KMS-11 (cell line): ENCODE measurements around the gene MISP.
"Not testable (repeated sequence)": the region's sequence is repeated elsewhere in the genome, so short reads cannot be mapped to it uniquely, and the experiment has no call there.

Experiments used
- H2AFZ ChIP-seq: fragments of 200-600 bp; sonication (generic); 2 replicates; pipeline ENCODE4 v1.6.1; 2016; ENCODE audit warnings: antibody characterized with exemption, mixed run types, low read depth
- H3K27ac ChIP-seq: fragments of 200-600 bp; sonication (generic); 2 replicates; pipeline ENCODE4 v1.6.1; 2016; ENCODE audit warnings: mild to moderate bottlenecking, mixed run types
- H3K27me3 ChIP-seq: fragments of 200-600 bp; sonication (generic); 2 replicates; pipeline ENCODE4 v1.6.1; 2017; ENCODE audit warnings: mild to moderate bottlenecking, low read depth, mixed run types, moderate library complexity; ENCODE audit not compliant: insufficient read depth
- H3K36me3 ChIP-seq: fragments of 200-600 bp; sonication (generic); 2 replicates; pipeline ENCODE4 v1.6.1; 2017; ENCODE audit warnings: mild to moderate bottlenecking, mixed run types; ENCODE audit not compliant: insufficient read depth
- H3K4me1 ChIP-seq: fragments of 200-600 bp; sonication (generic); 2 replicates; pipeline ENCODE4 v1.6.1; 2016; ENCODE audit warnings: mild to moderate bottlenecking, low read depth, mixed run types; ENCODE audit not compliant: poor library complexity, severe bottlenecking
- H3K4me2 ChIP-seq: fragments of 200-600 bp; sonication (generic); 2 replicates; pipeline ENCODE4 v1.7.0; 2016; ENCODE audit warnings: mild to moderate bottlenecking, mixed run types
- H3K4me3 ChIP-seq: fragments of 200-600 bp; sonication (generic); IDR thresholded peaks from 2 replicates; pipeline ENCODE4 v1.6.1; 2017; ENCODE audit warnings: low read depth, low read length, mixed read lengths; ENCODE audit not compliant: insufficient read depth
- H3K79me2 ChIP-seq: fragments of 200-600 bp; sonication (generic); 2 replicates; pipeline ENCODE4 v1.6.1; 2016; ENCODE audit warnings: low read depth, mixed run types; ENCODE audit not compliant: insufficient read depth
- H3K9ac ChIP-seq: fragments of 200-600 bp; sonication (generic); 2 replicates; pipeline ENCODE4 v1.6.1; 2016; ENCODE audit warnings: mild to moderate bottlenecking, mixed run types
- H4K20me1 ChIP-seq: fragments of 200-600 bp; sonication (generic); 2 replicates; pipeline ENCODE4 v1.6.1; 2016; ENCODE audit warnings: mild to moderate bottlenecking, mixed run types; ENCODE audit not compliant: insufficient read depth
- CTCF ChIP-seq: fragments of 200-600 bp; sonication (generic); conservative IDR thresholded peaks from 2 replicates; pipeline ENCODE4 v1.6.1; 2017; ENCODE audit warnings: low read depth, mild to moderate bottlenecking, antibody characterized with exemption, low read length, moderate library complexity, mixed read lengths

MISP gene, protein sequence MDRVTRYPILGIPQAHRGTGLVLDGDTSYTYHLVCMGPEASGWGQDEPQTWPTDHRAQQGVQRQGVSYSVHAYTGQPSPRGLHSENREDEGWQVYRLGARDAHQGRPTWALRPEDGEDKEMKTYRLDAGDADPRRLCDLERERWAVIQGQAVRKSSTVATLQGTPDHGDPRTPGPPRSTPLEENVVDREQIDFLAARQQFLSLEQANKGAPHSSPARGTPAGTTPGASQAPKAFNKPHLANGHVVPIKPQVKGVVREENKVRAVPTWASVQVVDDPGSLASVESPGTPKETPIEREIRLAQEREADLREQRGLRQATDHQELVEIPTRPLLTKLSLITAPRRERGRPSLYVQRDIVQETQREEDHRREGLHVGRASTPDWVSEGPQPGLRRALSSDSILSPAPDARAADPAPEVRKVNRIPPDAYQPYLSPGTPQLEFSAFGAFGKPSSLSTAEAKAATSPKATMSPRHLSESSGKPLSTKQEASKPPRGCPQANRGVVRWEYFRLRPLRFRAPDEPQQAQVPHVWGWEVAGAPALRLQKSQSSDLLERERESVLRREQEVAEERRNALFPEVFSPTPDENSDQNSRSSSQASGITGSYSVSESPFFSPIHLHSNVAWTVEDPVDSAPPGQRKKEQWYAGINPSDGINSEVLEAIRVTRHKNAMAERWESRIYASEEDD

GRCh38 chr19:750640-751423 is at the start of gene MISP:
Gene MISP (plus strand): TSS chr19:751112. CDS start chr19:756947, 5,835 bp downstream.
- Histone ChIP-seq H2AFZ (no peak within 1 kb of the TSS), H3K4me2 (no peak within 1 kb of the TSS), H3K9ac (no peak within 1 kb of the TSS), H3K36me3 (no peaks in the 10 kb centered on the region), H3K27ac (no peak within 1 kb of the TSS), H3K79me2 (no peaks in the 10 kb centered on the region), H3K4me1 (no peaks in the 10 kb centered on the region), H3K27me3 (peaks cover 92% of the 10 kb centered on the region), H4K20me1 (no peaks in the 10 kb centered on the region), H3K4me3 (no peak within 1 kb of the TSS)
- TF ChIP-seq CTCF: no peak

- H3K4me2 ChIP-seq, H3K4me3 ChIP-seq, H3K36me3 ChIP-seq, H3K9ac ChIP-seq, H3K79me2 ChIP-seq, H4K20me1 ChIP-seq, H3K27ac ChIP-seq, H2AFZ ChIP-seq, H3K4me1 ChIP-seq: not testable (repeated sequence)
- H3K27me3 ChIP-seq: peaks cover 71% of the 10 kb centered on the region
These were observed 48.1 kb upstream of the MISP start for GRCh38 chr19:702847-703246.

- H3K4me1 ChIP-seq: no peaks in the 10 kb centered on the region
- no peak for TF ChIP-seq CTCF
- H3K4me2 ChIP-seq: no peak overlapping the region
- no peak overlapping the region for H3K9ac ChIP-seq
- no peak overlapping the region for H3K4me3 ChIP-seq
- H3K27me3 ChIP-seq: peaks cover 70% of the 10 kb centered on the region
- H4K20me1 ChIP-seq: no peaks in the 10 kb centered on the region
- H3K36me3 ChIP-seq: no peaks in the 10 kb centered on the region
- H3K79me2 ChIP-seq: no peaks in the 10 kb centered on the region
- no peak overlapping the region for H3K27ac ChIP-seq
- H2AFZ ChIP-seq: no peak overlapping the region
These were observed 47.6 kb upstream of the MISP start for GRCh38 chr19:703329-703650.

DNA sequence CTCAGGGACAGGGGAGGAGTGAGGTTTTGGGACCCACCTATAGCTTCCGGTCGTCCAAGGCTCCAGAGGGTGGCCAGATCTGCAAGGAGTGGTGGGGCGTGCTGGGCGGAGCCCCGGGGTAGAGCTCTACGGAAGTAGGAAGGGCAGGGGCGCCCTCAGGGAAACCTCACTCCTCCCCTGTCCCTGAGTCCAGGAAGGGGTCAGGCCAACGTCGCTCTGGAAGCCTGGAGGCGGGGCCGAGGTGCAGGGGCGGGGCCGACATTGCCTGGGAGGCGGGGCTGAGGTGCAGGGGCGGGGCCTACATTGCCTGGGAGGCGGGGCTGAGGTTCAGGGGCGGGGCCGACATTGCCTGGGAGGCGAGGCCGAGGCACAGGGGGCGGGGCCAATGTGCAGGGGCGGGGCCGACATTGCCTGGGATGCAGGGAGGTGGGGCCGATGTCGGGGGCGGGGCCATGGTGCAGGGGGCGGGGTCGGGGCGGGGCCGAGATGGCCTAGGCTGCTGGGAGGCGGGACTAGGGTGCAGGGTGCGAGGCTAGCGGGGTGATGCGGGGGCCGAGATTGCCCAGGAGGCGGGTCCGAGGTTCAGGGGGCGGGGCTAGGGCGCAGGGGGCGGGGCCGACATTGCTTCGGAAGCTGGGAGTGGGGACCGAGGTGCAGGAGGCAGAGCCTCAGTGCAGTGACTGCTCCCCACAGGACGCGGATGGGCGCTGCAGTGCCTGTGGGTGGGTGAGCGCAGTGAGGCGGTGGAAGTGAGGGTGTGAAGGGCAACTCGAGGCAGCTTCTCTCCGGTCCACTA is 47.1 kb upstream of the MISP start:
- Histone ChIP-seq H2AFZ (no peak overlapping the region), H3K27me3 (peaks cover 66% of the 10 kb centered on the region), H4K20me1 (no peaks in the 10 kb centered on the region), H3K9ac (no peak overlapping the region), H3K4me1 (no peaks in the 10 kb centered on the region), H3K79me2 (no peaks in the 10 kb centered on the region), H3K36me3 (no peaks in the 10 kb centered on the region), H3K27ac (no peak overlapping the region), H3K4me3 (no peak overlapping the region), H3K4me2 (no peak overlapping the region)
- no peak for TF ChIP-seq CTCF
